ENCODE measurements around the gene ZNF578. TPM values are rescaled to one million over a fixed set of nuclear protein-coding genes. Genes with fewer than 3 reads are reported as not detected.
"Not testable (repeated sequence)": the region's sequence is repeated elsewhere in the genome, so short reads cannot be mapped to it uniquely, and the experiment has no call there.

The ZNF578 gene
- total RNA-seq, 4 donors from 2014 or later = 2.7 to 6.9 (median 3.8) TPM

GRCh38 chr19:52494518-52494917 lies 41.2 kb downstream of the ZNF578 start:
- intact Hi-C loops (cut with DNase I) = no loop called here
- Histone ChIP-seq H3K4me1 (no peaks in the 10 kb centered on the region), H3K36me3 (no peaks in the 10 kb centered on the region), H3K4me3 (replicated peaks in 1 of 3) (no peak overlapping the region), H3K9me3 (no peaks in the 10 kb centered on the region), H3K27me3 (no peaks in the 10 kb centered on the region), H3K27ac (no peak overlapping the region)
- TF ChIP-seq POLR2A (IDR thresholded peaks at IDR 0.05) = no peak
- TF ChIP-seq, protein P1, sequence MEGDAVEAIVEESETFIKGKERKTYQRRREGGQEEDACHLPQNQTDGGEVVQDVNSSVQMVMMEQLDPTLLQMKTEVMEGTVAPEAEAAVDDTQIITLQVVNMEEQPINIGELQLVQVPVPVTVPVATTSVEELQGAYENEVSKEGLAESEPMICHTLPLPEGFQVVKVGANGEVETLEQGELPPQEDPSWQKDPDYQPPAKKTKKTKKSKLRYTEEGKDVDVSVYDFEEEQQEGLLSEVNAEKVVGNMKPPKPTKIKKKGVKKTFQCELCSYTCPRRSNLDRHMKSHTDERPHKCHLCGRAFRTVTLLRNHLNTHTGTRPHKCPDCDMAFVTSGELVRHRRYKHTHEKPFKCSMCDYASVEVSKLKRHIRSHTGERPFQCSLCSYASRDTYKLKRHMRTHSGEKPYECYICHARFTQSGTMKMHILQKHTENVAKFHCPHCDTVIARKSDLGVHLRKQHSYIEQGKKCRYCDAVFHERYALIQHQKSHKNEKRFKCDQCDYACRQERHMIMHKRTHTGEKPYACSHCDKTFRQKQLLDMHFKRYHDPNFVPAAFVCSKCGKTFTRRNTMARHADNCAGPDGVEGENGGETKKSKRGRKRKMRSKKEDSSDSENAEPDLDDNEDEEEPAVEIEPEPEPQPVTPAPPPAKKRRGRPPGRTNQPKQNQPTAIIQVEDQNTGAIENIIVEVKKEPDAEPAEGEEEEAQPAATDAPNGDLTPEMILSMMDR (IDR thresholded peaks at IDR 0.05) = no peak
- WGBS, 2 donors = 92 to 95% methylated on average over 3 of the region's 3 CpGs
- DNase-seq = no peak

GRCh38 chr19:52498571-52498970 lies 45.2 kb downstream of the ZNF578 start:
- H3K27ac ChIP-seq = no peak overlapping the region
- 94 to 95% methylated on average over 8 of the region's 8 CpGs for WGBS, 2 donors
- no peaks in the 10 kb centered on the region for H3K4me1 ChIP-seq
- intact Hi-C loops (cut with DNase I) = no loop called here
- no peaks in the 10 kb centered on the region for H3K27me3 ChIP-seq
- no peak for TF ChIP-seq POLR2A (IDR thresholded peaks at IDR 0.05)
- TF ChIP-seq, protein P1 (IDR thresholded peaks at IDR 0.05) = no peak
- H3K36me3 ChIP-seq = peaks cover 0 to 3% of the 10 kb centered on the region in 2 donors
- H3K4me3 ChIP-seq (replicated peaks in 1 of 3) = no peak overlapping the region
- no peaks in the 10 kb centered on the region for H3K9me3 ChIP-seq
- DNase-seq = no peak

GRCh38 chr19:52500474-52500873 lies 47.1 kb downstream of the ZNF578 start:
- H3K4me1 ChIP-seq; H3K4me3 ChIP-seq (replicated peaks in 1 of 3); DNase-seq; H3K27ac ChIP-seq; H3K9me3 ChIP-seq; H3K27me3 ChIP-seq; H3K36me3 ChIP-seq; intact Hi-C loops (cut with DNase I): not testable (repeated sequence)
- WGBS, 2 donors = 19 to 32% methylated on average over 3 of the region's 3 CpGs

DNA sequence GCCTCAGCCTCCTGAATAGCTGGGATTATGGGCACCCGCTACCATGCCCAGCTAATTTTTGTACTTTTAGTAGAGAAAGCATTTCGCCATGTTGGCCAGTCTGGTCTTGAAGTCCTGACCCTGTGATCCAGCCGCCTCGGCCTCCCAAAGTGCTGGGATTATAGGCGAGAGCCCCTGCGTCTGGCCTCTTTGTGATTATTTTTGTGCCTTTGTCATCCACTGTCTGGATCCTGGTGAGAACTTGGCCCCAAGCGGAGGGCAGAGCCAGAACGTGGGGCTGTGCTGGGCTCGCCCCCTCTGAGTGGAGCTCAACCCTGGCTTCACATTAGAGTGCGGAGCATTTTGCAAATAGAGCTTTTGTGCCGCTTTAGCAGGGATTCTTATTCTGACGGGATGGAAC lies 47.6 kb downstream of the ZNF578 start:
- H3K9me3 ChIP-seq; H3K4me1 ChIP-seq; H3K27me3 ChIP-seq; H3K4me3 ChIP-seq (replicated peaks in 1 of 3); H3K27ac ChIP-seq; intact Hi-C loops (cut with DNase I); DNase-seq; H3K36me3 ChIP-seq: not testable (repeated sequence)
- 91 to 95% methylated on average over 9 to 12 of the region's 12 CpGs for WGBS, 2 donors

DNA sequence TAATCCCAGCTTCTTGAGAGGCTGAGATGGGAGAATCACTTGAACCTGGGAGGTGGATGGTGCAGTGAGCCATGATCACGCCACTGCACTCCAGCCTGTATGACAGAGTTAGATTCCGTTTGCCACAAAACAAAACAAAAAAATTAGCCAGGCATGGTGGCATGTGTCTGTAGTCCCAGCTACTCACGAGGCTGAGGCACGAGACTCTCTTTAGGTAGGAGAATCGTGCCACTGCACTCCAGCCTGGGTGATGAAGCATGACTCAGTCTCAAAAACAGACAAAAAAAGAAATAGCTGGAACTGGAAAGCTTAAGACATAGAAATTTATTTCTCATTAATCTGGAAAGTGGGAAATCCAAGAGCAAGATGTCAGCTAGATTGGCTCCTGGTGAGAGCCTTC lies 53.9 kb downstream of the ZNF578 start:
- DNase-seq = peak; percentile 80 to 85
- intact Hi-C loops (cut with DNase I) = no loop called here
- H3K9me3 ChIP-seq = no peaks in the 10 kb centered on the region
- H3K4me3 ChIP-seq (replicated peaks in 1 of 3) = no peak overlapping the region
- WGBS, 2 donors = 37 to 41% methylated on average over 5 of the region's 5 CpGs
- TF ChIP-seq, protein P1 (IDR thresholded peaks at IDR 0.05) = no peak
- TF ChIP-seq POLR2A (IDR thresholded peaks at IDR 0.05) = no peak
- H3K27ac ChIP-seq = peak overlapping the region in 1 of 3 donors; percentile 33
- no peaks in the 10 kb centered on the region for H3K4me1 ChIP-seq
- no peaks in the 10 kb centered on the region for H3K27me3 ChIP-seq
- H3K36me3 ChIP-seq = peaks cover 3 to 6% of the 10 kb centered on the region in 2 donors

- WGBS, 2 donors = 86 to 93% methylated on average over 5 of the region's 5 CpGs
- no peaks in the 10 kb centered on the region for H3K27me3 ChIP-seq
- H3K4me3 ChIP-seq (replicated peaks in 1 of 3) = no peak overlapping the region
- DNase-seq = no peak
- H3K9me3 ChIP-seq = no peaks in the 10 kb centered on the region
- intact Hi-C loops (cut with DNase I) = no loop called here
- H3K27ac ChIP-seq = no peak overlapping the region
- no peaks in the 10 kb centered on the region for H3K4me1 ChIP-seq
- no peak for TF ChIP-seq POLR2A (IDR thresholded peaks at IDR 0.05)
- TF ChIP-seq, protein P1 (IDR thresholded peaks at IDR 0.05) = no peak
- peaks cover 0 to 3% of the 10 kb centered on the region in 2 donors for H3K36me3 ChIP-seq
Measured at GRCh38 chr19:52516191-52516590, 62.8 kb downstream of the ZNF578 start.

Data from thyroid gland (tissue), 4 donors.